ENCODE results near the gene DSG1.
A peak's percentile ranks its signal among the peaks of the same experiment; 100 is the strongest.

The DSG1 gene

GRCh38 chr18:31376477-31376876 lies 58.5 kb downstream of the DSG1 start, which contains the start of gene DSG4:
Gene DSG4, plus strand, starts transcription at chr18:31376777. Its CDS starts 135 bp downstream, at chr18:31376912.
- TF ChIP-seq CTCF (IDR thresholded peaks at IDR 0.05; ENCODE audit: unreplicated experiment in 3 of 3), result no peak
- Mint-ChIP-seq H3K36me3 (ENCODE audit: low read depth) (no peaks in the 10 kb centered on the region), H3K27me3 (ENCODE audit: low read depth) (no peaks in the 10 kb centered on the region), H3K27ac (no peak within 1 kb of the TSS), H3K4me1 (no peaks in the 10 kb centered on the region), H3K4me3 (no peak within 1 kb of the TSS), H3K9me3 (no peaks in the 10 kb centered on the region)

- Mint-ChIP-seq H3K27me3 (ENCODE audit: low read depth) (peaks cover 6% of the 10 kb centered on the region), H3K4me3 (no peak overlapping the region), H3K36me3 (ENCODE audit: low read depth) (no peaks in the 10 kb centered on the region), H3K9me3 (no peaks in the 10 kb centered on the region), H3K27ac (no peak overlapping the region), H3K4me1 (no peaks in the 10 kb centered on the region)
- TF ChIP-seq CTCF (IDR thresholded peaks at IDR 0.05; ENCODE audit: unreplicated experiment in 3 of 3), result no peak
These were observed 63.0 kb downstream of the DSG1 start for GRCh38 chr18:31380912-31381311.

- TF ChIP-seq CTCF (IDR thresholded peaks at IDR 0.05; ENCODE audit: unreplicated experiment in 3 of 3), result no peak
- Mint-ChIP-seq H3K27ac (no peak overlapping the region), H3K36me3 (ENCODE audit: low read depth) (no peaks in the 10 kb centered on the region), H3K9me3 (no peaks in the 10 kb centered on the region), H3K4me3 (no peak overlapping the region), H3K27me3 (ENCODE audit: low read depth) (peaks cover 6% of the 10 kb centered on the region), H3K4me1 (peaks cover 4% of the 10 kb centered on the region)
These were observed 64.1 kb downstream of the DSG1 start for GRCh38 chr18:31382107-31382506.

GRCh38 chr18:31386741-31387140 lies 68.8 kb downstream of the DSG1 start:
- H3K27me3 Mint-ChIP-seq (ENCODE audit: low read depth), result peaks cover 6% of the 10 kb centered on the region
- TF ChIP-seq CTCF (IDR thresholded peaks at IDR 0.05; ENCODE audit: unreplicated experiment in 3 of 3), result no peak
- no peaks in the 10 kb centered on the region for H3K9me3 Mint-ChIP-seq
- no peak overlapping the region for H3K4me3 Mint-ChIP-seq
- no peaks in the 10 kb centered on the region for H3K36me3 Mint-ChIP-seq (ENCODE audit: low read depth)
- H3K27ac Mint-ChIP-seq, result peak overlapping the region in 2 of 3 experiments; percentile 39 to 40
- H3K4me1 Mint-ChIP-seq, result peaks cover 14% of the 10 kb centered on the region

GRCh38 chr18:31393286-31393685 lies 75.3 kb downstream of the DSG1 start:
- Mint-ChIP-seq H3K36me3 (ENCODE audit: low read depth) (no peaks in the 10 kb centered on the region), H3K27me3 (ENCODE audit: low read depth) (no peaks in the 10 kb centered on the region), H3K9me3 (no peaks in the 10 kb centered on the region), H3K4me3 (no peak overlapping the region), H3K4me1 (peaks cover 25% of the 10 kb centered on the region), H3K27ac (peak overlapping the region in 1 of 3 experiments; percentile 13)
- TF ChIP-seq CTCF (IDR thresholded peaks at IDR 0.05; ENCODE audit: unreplicated experiment in 3 of 3), result no peak

- no peak overlapping the region for H3K4me3 Mint-ChIP-seq
- H3K4me1 Mint-ChIP-seq, result peaks cover 44% of the 10 kb centered on the region
- no peaks in the 10 kb centered on the region for H3K36me3 Mint-ChIP-seq (ENCODE audit: low read depth)
- H3K9me3 Mint-ChIP-seq, result no peaks in the 10 kb centered on the region
- no peak for TF ChIP-seq CTCF (IDR thresholded peaks at IDR 0.05; ENCODE audit: unreplicated experiment in 3 of 3)
- H3K27ac Mint-ChIP-seq, result peak overlapping the region; percentile 48 to 50 (median 49)
- no peaks in the 10 kb centered on the region for H3K27me3 Mint-ChIP-seq (ENCODE audit: low read depth)
These were observed 79.0 kb downstream of the DSG1 start for GRCh38 chr18:31396796-31397612.
